HG02759 (cell line): ENCODE results near the gene SNX17.
"Not testable (repeated sequence)": the region's sequence is repeated elsewhere in the genome, so short reads cannot be mapped to it uniquely, and the experiment has no call there.

Experiments
- ATAC-seq: cut with Tn5 transposase; IDR thresholded peaks from one replicate; pipeline ENCODE4 v1.9.1; 2021; ENCODE audit warnings: mild to moderate bottlenecking, moderate library complexity; ENCODE audit not compliant: unreplicated experiment

The SNX17 gene

GRCh38 chr2:27370026-27370815 lies at the start of gene SNX17, which contains the start of gene EIF2B4:
SNX17 (plus strand) TSS chr2:27370616; CDS start chr2:27370744, 128 bp downstream.
EIF2B4 (minus strand) TSS chr2:27370338; CDS start chr2:27370314, 24 bp downstream.
- peak; percentile 94 for ATAC-seq

GRCh38 chr2:27320958-27321543 lies 49.4 kb upstream of the SNX17 start:
- no peak for ATAC-seq

- no peak for ATAC-seq
Observed at GRCh38 chr2:27322301-27322765, 48.1 kb upstream of the SNX17 start.

GRCh38 chr2:27322766-27323595 lies 47.4 kb upstream of the SNX17 start, which contains the start of gene MPV17:
MPV17 (minus strand) TSS chr2:27323097; CDS start chr2:27322517, 580 bp downstream.
- ATAC-seq, result peak; percentile 95

- no peak for ATAC-seq
Observed at GRCh38 chr2:27323596-27324285, 46.7 kb upstream of the SNX17 start.

GRCh38 chr2:27324720-27325119 lies 45.7 kb upstream of the SNX17 start:
- no peak for ATAC-seq

GRCh38 chr2:27335311-27335710 lies 35.1 kb upstream of the SNX17 start:
- ATAC-seq, result no peak

GRCh38 chr2:27336173-27336572 lies 34.2 kb upstream of the SNX17 start:
- no peak for ATAC-seq

GRCh38 chr2:27347641-27348040 lies 22.8 kb upstream of the SNX17 start:
- no peak for ATAC-seq

GRCh38 chr2:27350106-27350693 lies 20.2 kb upstream of the SNX17 start:
- ATAC-seq, result no peak

- no peak for ATAC-seq
Observed at GRCh38 chr2:27351802-27352598, 18.4 kb upstream of the SNX17 start.

GRCh38 chr2:27353386-27353761 lies 17.0 kb upstream of the SNX17 start:
- ATAC-seq, result not testable (repeated sequence)

GRCh38 chr2:27353762-27354596 lies 16.4 kb upstream of the SNX17 start:
- no peak for ATAC-seq

GRCh38 chr2:27354597-27354927 lies 15.9 kb upstream of the SNX17 start:
- ATAC-seq, result no peak

GRCh38 chr2:27356056-27356381 lies 14.4 kb upstream of the SNX17 start:
- ATAC-seq, result peak; percentile 21

GRCh38 chr2:27356382-27357181 lies 13.8 kb upstream of the SNX17 start, which contains the start of gene GTF3C2:
GTF3C2 (minus strand) TSS chr2:27356764; CDS start chr2:27343554, 13,210 bp downstream.
- ATAC-seq, result peak; percentile 86

GRCh38 chr2:27362678-27363420 lies 7.6 kb upstream of the SNX17 start:
- no peak for ATAC-seq
